Measurements from ENCODE around the gene SGMS1.

The SGMS1 gene

GRCh38 chr10:50563906-50564305 is 59.9 kb downstream of the SGMS1 start:
- Mint-ChIP-seq H3K9me3 (no peaks in the 10 kb centered on the region), H3K27me3 (ENCODE audit: low read depth) (peaks cover 3% of the 10 kb centered on the region), H3K4me3 (no peak overlapping the region), H3K27ac (peak overlapping the region in 1 of 3 experiments; percentile 23), H3K36me3 (ENCODE audit: low read depth) (no peaks in the 10 kb centered on the region), H3K4me1 (peaks cover 21% of the 10 kb centered on the region)
- TF ChIP-seq CTCF (IDR thresholded peaks at IDR 0.05; ENCODE audit: unreplicated experiment in 3 of 3) = no peak

GRCh38 chr10:50561816-50562215 is 61.9 kb downstream of the SGMS1 start:
- peak; percentile 38 to 53 (median 49) for TF ChIP-seq CTCF (IDR thresholded peaks at IDR 0.05; ENCODE audit: unreplicated experiment in 3 of 3)
- Mint-ChIP-seq H3K27me3 (ENCODE audit: low read depth) (peaks cover 3% of the 10 kb centered on the region), H3K9me3 (no peaks in the 10 kb centered on the region), H3K36me3 (ENCODE audit: low read depth) (no peaks in the 10 kb centered on the region), H3K4me1 (peaks cover 29% of the 10 kb centered on the region), H3K4me3 (no peak overlapping the region), H3K27ac (peak overlapping the region; percentile 46 to 76 (median 51))

- no peaks in the 10 kb centered on the region for H3K36me3 Mint-ChIP-seq (ENCODE audit: low read depth)
- no peak for TF ChIP-seq CTCF (IDR thresholded peaks at IDR 0.05; ENCODE audit: unreplicated experiment in 3 of 3)
- H3K4me1 Mint-ChIP-seq = peaks cover 34% of the 10 kb centered on the region
- H3K9me3 Mint-ChIP-seq = no peaks in the 10 kb centered on the region
- peak overlapping the region; percentile 46 to 76 (median 51) for H3K27ac Mint-ChIP-seq
- H3K27me3 Mint-ChIP-seq (ENCODE audit: low read depth) = peaks cover 3% of the 10 kb centered on the region
- H3K4me3 Mint-ChIP-seq = no peak overlapping the region
Measured at GRCh38 chr10:50561266-50561665, 62.5 kb downstream of the SGMS1 start.

DNA sequence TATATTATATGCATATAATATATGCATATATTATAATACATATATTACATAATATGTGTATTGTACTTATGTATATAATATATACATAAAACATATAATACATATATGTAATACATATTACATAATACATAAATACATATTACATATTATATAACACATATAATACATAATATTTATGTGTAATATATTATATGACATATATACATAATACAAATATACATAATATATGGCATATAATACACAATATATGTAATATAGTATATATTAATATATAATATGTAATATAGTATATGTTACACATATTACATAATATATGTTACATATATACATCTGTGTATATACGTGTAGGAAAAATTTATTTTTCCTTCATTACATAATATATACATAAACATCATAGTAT is 63.4 kb downstream of the SGMS1 start:
- H3K27me3 Mint-ChIP-seq (ENCODE audit: low read depth) = no peaks in the 10 kb centered on the region
- H3K36me3 Mint-ChIP-seq (ENCODE audit: low read depth) = no peaks in the 10 kb centered on the region
- TF ChIP-seq CTCF (IDR thresholded peaks at IDR 0.05; ENCODE audit: unreplicated experiment in 3 of 3) = no peak
- no peaks in the 10 kb centered on the region for H3K9me3 Mint-ChIP-seq
- H3K4me3 Mint-ChIP-seq = no peak overlapping the region
- peaks cover 43% of the 10 kb centered on the region for H3K4me1 Mint-ChIP-seq
- H3K27ac Mint-ChIP-seq = no peak overlapping the region

GRCh38 chr10:50558371-50558770 is 65.4 kb downstream of the SGMS1 start:
- no peak for TF ChIP-seq CTCF (IDR thresholded peaks at IDR 0.05; ENCODE audit: unreplicated experiment in 3 of 3)
- H3K27ac Mint-ChIP-seq = peak overlapping the region in 1 of 3 experiments; percentile 53
- H3K4me3 Mint-ChIP-seq = no peak overlapping the region
- H3K36me3 Mint-ChIP-seq (ENCODE audit: low read depth) = no peaks in the 10 kb centered on the region
- no peaks in the 10 kb centered on the region for H3K27me3 Mint-ChIP-seq (ENCODE audit: low read depth)
- H3K4me1 Mint-ChIP-seq = peaks cover 59% of the 10 kb centered on the region
- no peaks in the 10 kb centered on the region for H3K9me3 Mint-ChIP-seq

DNA sequence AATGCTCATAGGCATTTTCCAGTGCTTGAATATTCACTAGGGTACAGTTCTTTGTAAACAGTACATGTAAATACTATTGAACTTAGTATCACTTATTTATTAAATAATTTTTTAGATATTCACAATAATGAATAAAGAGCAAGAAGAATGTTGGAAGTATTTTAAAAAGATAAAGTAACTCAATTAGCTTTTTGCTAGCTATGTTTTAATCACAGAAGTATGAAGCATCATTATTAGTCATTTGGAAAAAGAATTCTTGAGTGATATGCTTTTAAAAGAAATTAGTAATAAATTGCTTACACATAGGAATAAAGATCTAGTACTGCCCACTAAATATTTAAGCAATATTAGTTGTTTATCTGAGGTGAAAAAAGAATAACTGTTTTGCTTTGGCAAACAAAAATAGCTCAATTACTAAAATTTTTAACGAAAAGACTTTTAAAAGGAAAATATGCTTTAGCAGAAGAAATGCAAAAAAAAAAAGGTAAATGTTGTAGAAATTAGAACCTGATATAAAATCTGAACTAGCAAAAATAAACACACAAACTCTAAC is 66.5 kb downstream of the SGMS1 start:
- Mint-ChIP-seq H3K27me3 (ENCODE audit: low read depth) (no peaks in the 10 kb centered on the region), H3K4me3 (no peak overlapping the region), H3K9me3 (no peaks in the 10 kb centered on the region), H3K4me1 (peaks cover 61% of the 10 kb centered on the region), H3K27ac (peak overlapping the region in 1 of 3 experiments; percentile 53), H3K36me3 (ENCODE audit: low read depth) (no peaks in the 10 kb centered on the region)
- no peak for TF ChIP-seq CTCF (IDR thresholded peaks at IDR 0.05; ENCODE audit: unreplicated experiment in 3 of 3)
